H1 (cell line): ENCODE data around the gene MCMBP. TPM values are rescaled to one million over a fixed set of nuclear protein-coding genes. Genes with fewer than 3 reads are reported as not detected.

Source experiments
- CTCF ChIA-PET: fragments of 300-600 bp; sonication (Branson Sonifier 250); formaldehyde crosslinking; loops from one replicate; lab custom pipeline; 2021; ENCODE audit not compliant: partially characterized antibody; lab: Charles Lee
- POLR2A ChIA-PET: fragments of 300-600 bp; sonication (Branson Sonifier 250); formaldehyde crosslinking; loops from one replicate; lab custom pipeline; 2021; ENCODE audit warnings: inconsistent platforms; ENCODE audit not compliant: partially characterized antibody; lab: Charles Lee
- DNase-seq, 2 experiments: peaks; one replicate each; pipeline versions ENCODE4 v3.0.0 to v3.0.0-alpha.2; 2010 to 2022; ENCODE audit warnings: low spot score in 2 of 2, low read depth in 1 of 2, mixed read lengths in 1 of 2
- FAIRE-seq: peaks from 2 replicates; lab custom pipeline; 2011; peaks lifted over from hg19 to GRCh38; lab: Jason Lieb, UNC
- H2AFZ ChIP-seq: 2 replicates; pipeline ENCODE4 v1.8.1; 2012; ENCODE audit warnings: low read length, inconsistent platforms
- H2AK5ac ChIP-seq: 2 replicates; pipeline ENCODE4 v1.6.1; 2013; ENCODE audit warnings: low read depth, low read length
- H2BK120ac ChIP-seq: replicated peaks from 2 replicates; pipeline ENCODE3; 2013; ENCODE audit warnings: low read depth, low read length, inconsistent platforms
- H2BK12ac ChIP-seq: 2 replicates; pipeline ENCODE4 v1.6.1; 2013; ENCODE audit warnings: low read depth, low read length
- H2BK15ac ChIP-seq: 2 replicates; pipeline ENCODE4 v1.6.1; 2013; ENCODE audit warnings: low read length
- H2BK20ac ChIP-seq: 2 replicates; pipeline ENCODE4 v1.6.1; 2013; ENCODE audit warnings: low read length
- H2BK5ac ChIP-seq: 2 replicates; pipeline ENCODE4 v1.6.1; 2013; ENCODE audit warnings: low read depth, low read length
- H3K14ac ChIP-seq: 2 replicates; pipeline ENCODE4 v1.6.1; 2013; ENCODE audit warnings: inconsistent platforms; ENCODE audit not compliant: insufficient read length
- H3K18ac ChIP-seq: 2 replicates; pipeline ENCODE4 v1.6.1; 2013; ENCODE audit warnings: low read length; ENCODE audit errors: extremely low read depth
- H3K23ac ChIP-seq: 2 replicates; pipeline ENCODE4 v1.6.1; 2013; ENCODE audit warnings: inconsistent platforms; ENCODE audit not compliant: insufficient read length
- H3K23me2 ChIP-seq: 2 replicates; pipeline ENCODE4 v1.6.1; 2013; ENCODE audit warnings: low read depth, low read length
- H3K27ac ChIP-seq: 2 replicates; pipeline ENCODE4 v1.6.1; 2011; ENCODE audit warnings: low read depth, low read length, inconsistent platforms
- H3K27me3 ChIP-seq, 4 experiments: replicated peaks in 1 of 4; 1 replicate in 1 of 4; 2 replicates in 3 of 4; pipeline versions ENCODE4 v1.6.1 to v1.8.1; 2011 to 2013; ENCODE audit warnings: low read length in 3 of 4, mild to moderate bottlenecking in 3 of 4, inconsistent platforms in 2 of 4, mixed read lengths in 2 of 4, moderate library complexity in 1 of 4; ENCODE audit not compliant: control insufficient read depth in 3 of 4, insufficient read depth in 3 of 4; ENCODE audit errors: extremely low read depth in 1 of 4
- H3K36me3 ChIP-seq, 4 experiments: 2 replicates each; pipeline versions ENCODE4 v1.6.1 to v1.8.1; 2011 to 2013; ENCODE audit warnings: mild to moderate bottlenecking in 4 of 4, low read length in 3 of 4, moderate library complexity in 2 of 4, control low read depth in 1 of 4, inconsistent platforms in 1 of 4; ENCODE audit not compliant: insufficient read depth in 4 of 4, control insufficient read depth in 2 of 4
- H3K4ac ChIP-seq: replicated peaks from 2 replicates; pipeline ENCODE3; 2013; ENCODE audit warnings: low read length, low read depth, mixed read lengths, inconsistent platforms; ENCODE audit not compliant: insufficient read length
- H3K4me1 ChIP-seq, 4 experiments: replicated peaks in 1 of 4; 1 replicate in 1 of 4; 2 replicates in 3 of 4; pipeline versions ENCODE4 v1.6.1 to v1.8.1; 2011 to 2013; ENCODE audit warnings: low read length in 3 of 4, inconsistent platforms in 2 of 4, mixed read lengths in 1 of 4; ENCODE audit not compliant: insufficient read depth in 4 of 4, control insufficient read depth in 3 of 4
- H3K4me2 ChIP-seq, 2 experiments: 2 replicates each; pipeline versions ENCODE4 v1.6.1 to v1.8.1; 2011 to 2013; ENCODE audit warnings: low read depth in 2 of 2, low read length in 2 of 2, control low read depth in 1 of 2, inconsistent platforms in 1 of 2, mild to moderate bottlenecking in 1 of 2; ENCODE audit not compliant: insufficient read depth in 1 of 2
- H3K4me3 ChIP-seq, 4 experiments: fragments of 200-600, 300-600 bp in 1 of 4; sonication (generic), shearing (Covaris generic), sonication (Bioruptor Twin) in 1 of 4; 2 replicates each; pipeline versions ENCODE4 v1.5.1 to v1.8.1; 2011 to 2016; ENCODE audit warnings: low read length in 4 of 4, low read depth in 3 of 4, control low read depth in 2 of 4, inconsistent platforms in 2 of 4, mild to moderate bottlenecking in 2 of 4, mixed read lengths in 1 of 4, moderate library complexity in 1 of 4; ENCODE audit not compliant: insufficient read depth in 2 of 4; ENCODE audit errors: extremely low read depth in 1 of 4
- H3K56ac ChIP-seq: replicated peaks from 2 replicates; pipeline ENCODE3; 2013; ENCODE audit warnings: low read depth, mild to moderate bottlenecking, mixed read lengths, low read length, inconsistent platforms; ENCODE audit not compliant: insufficient read length
- H3K79me1 ChIP-seq: 2 replicates; pipeline ENCODE4 v1.6.1; 2013; ENCODE audit warnings: low read depth, low read length, control low read depth
- H3K79me2 ChIP-seq, 2 experiments: 2 replicates each; pipeline versions ENCODE4 v1.6.1 to v1.8.1; 2012 to 2013; ENCODE audit warnings: low read length in 2 of 2, mild to moderate bottlenecking in 2 of 2, inconsistent platforms in 1 of 2; ENCODE audit not compliant: insufficient read depth in 2 of 2, control insufficient read depth in 1 of 2
- H3K9ac ChIP-seq, 4 experiments: replicated peaks in 1 of 4; 1 replicate in 1 of 4; 2 replicates in 3 of 4; pipeline versions ENCODE4 v1.6.1 to v1.8.1; 2011 to 2013; ENCODE audit warnings: low read depth in 3 of 4, low read length in 3 of 4, control low read depth in 2 of 4, mild to moderate bottlenecking in 2 of 4, moderate library complexity in 2 of 4, inconsistent platforms in 1 of 4; ENCODE audit errors: extremely low read depth in 1 of 4
- H3K9me3 ChIP-seq, 2 experiments: 2 replicates each; pipeline versions ENCODE4 v1.6.1 to v1.8.1; 2012 to 2013; ENCODE audit warnings: mild to moderate bottlenecking in 2 of 2, moderate library complexity in 2 of 2, control low read depth in 1 of 2, inconsistent platforms in 1 of 2, low read depth in 1 of 2, low read length in 1 of 2, mixed read lengths in 1 of 2; ENCODE audit not compliant: insufficient read depth in 2 of 2
- H4K20me1 ChIP-seq, 2 experiments: replicated peaks in 1 of 2; 2 replicates each; pipeline versions ENCODE3 to v1.8.1; 2011 to 2013; ENCODE audit warnings: inconsistent platforms in 2 of 2, low read length in 2 of 2, mild to moderate bottlenecking in 1 of 2; ENCODE audit not compliant: insufficient read depth in 2 of 2, control insufficient read depth in 1 of 2
- H4K5ac ChIP-seq: 2 replicates; pipeline ENCODE4 v1.6.1; 2013; ENCODE audit warnings: low read length, low read depth, mixed read lengths, inconsistent platforms; ENCODE audit not compliant: insufficient read length
- H4K8ac ChIP-seq: 2 replicates; pipeline ENCODE4 v1.8.0; 2013; ENCODE audit warnings: mild to moderate bottlenecking, moderate library complexity, low read length, inconsistent platforms; ENCODE audit not compliant: insufficient read depth; ENCODE audit errors: extremely low read depth
- H4K91ac ChIP-seq: replicated peaks from 2 replicates; pipeline ENCODE3; 2013; ENCODE audit warnings: low read length, mixed read lengths, inconsistent platforms; ENCODE audit not compliant: insufficient read length
- BRCA1 ChIP-seq: IDR thresholded peaks from 2 replicates; pipeline ENCODE4 v1.6.1; 2012; ENCODE audit warnings: low read depth, low read length, improper control_type of control experiment
- NANOG ChIP-seq: IDR thresholded peaks from 2 replicates; pipeline ENCODE4 v1.6.1; 2011; ENCODE audit warnings: low read length, low read depth, mild to moderate bottlenecking, inconsistent platforms; ENCODE audit not compliant: insufficient read depth, poor library complexity, severe bottlenecking
- POLR2AphosphoS5 ChIP-seq: IDR thresholded peaks from 2 replicates; pipeline ENCODE4 v1.6.1; 2011; ENCODE audit warnings: low read depth, low read length
- WGBS, 2 experiments: shearing (Covaris generic) in 1 of 2; methylation state at CpG; one replicate each; pipeline versions ENCODE4 v1.1.6 to v1.1.7; 2013 to 2015; ENCODE audit warnings: low lambda C conversion rate in 2 of 2, mixed read lengths in 2 of 2, inconsistent platforms in 1 of 2, low coverage in 1 of 2, missing lambda C conversion rate in 1 of 2; ENCODE audit not compliant: insufficient replicate concordance in 2 of 2, insufficient coverage in 1 of 2, insufficient read length in 1 of 2; ENCODE audit errors: extremely low coverage in 1 of 2, missing lambda C conversion rate in 1 of 2; 5-methylcytosine and 5-hydroxymethylcytosine counted together
- polyA plus RNA-seq, 7 experiments: library from polyadenylated mRNA; depleted of rRNA in 3 of 7; stranded (reverse) in 5 of 7; unstranded in 2 of 7; fragments of >200 nt in 5 of 7; fragments of 200-250 nt in 2 of 7; gene quantifications; 1 replicate in 5 of 7; 2 replicates in 1 of 7; 4 replicates in 1 of 7; pipeline versions ENCODE4 v1.2.1 to v1.2.3, GENCODE V29; 2011 to 2013; ENCODE audit warnings: missing spikeins in 2 of 7, mixed read lengths in 2 of 7
- total RNA-seq: library from RNA; stranded (reverse); fragmentation: NEBNext Ultra II Directional; extraction: Animal tissue kit (Norgen Biotek cat#: 25700); gene quantifications from 2 replicates; pipeline ENCODE4 v1.2.1, GENCODE V29; 2021

The MCMBP gene
- total and polyA plus RNA-seq, 2 of the 8 experiments (the other 6 are each of a cell fraction or from before 2014, with no cell fraction given): 67.3 to 81.7 TPM

DNA sequence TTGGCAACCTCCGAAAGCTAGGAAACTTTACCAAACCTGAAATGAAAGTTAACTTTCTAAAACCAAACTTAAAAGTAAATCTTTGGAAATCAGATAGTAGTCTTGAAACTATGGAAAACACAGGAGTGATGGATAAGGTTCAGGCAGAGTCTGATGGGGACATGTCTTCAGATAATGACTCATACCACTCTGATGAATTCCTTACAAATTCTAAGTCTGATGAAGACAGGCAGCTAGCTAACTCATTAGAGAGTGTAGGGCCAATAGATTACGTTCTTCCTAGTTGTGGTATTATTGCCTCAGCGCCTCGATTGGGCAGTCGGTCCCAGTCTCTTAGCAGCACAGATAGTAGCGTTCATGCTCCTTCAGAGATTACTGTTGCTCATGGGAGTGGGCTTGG is 45.9 kb downstream of the MCMBP start:
- Histone ChIP-seq H2BK12ac (no peak overlapping the region), H3K4me2 (no peak overlapping the region), H2BK120ac (no peak overlapping the region), H2BK15ac (no peak overlapping the region), H3K27ac (no peak overlapping the region), H3K4ac (no peak overlapping the region), H3K14ac (no peak overlapping the region), H3K9ac (no peak overlapping the region), H3K4me3 (no peak overlapping the region), H3K79me1 (no peaks in the 10 kb centered on the region), H3K36me3 (peaks cover 12 to 93% (median 46%) of the 10 kb centered on the region in 4 experiments), H3K9me3 (no peaks in the 10 kb centered on the region), H2BK20ac (no peak overlapping the region), H3K23ac (no peak overlapping the region), H4K5ac (no peak overlapping the region), H3K18ac (no peak overlapping the region), H3K27me3 (no peaks in the 10 kb centered on the region), H2AK5ac (no peak overlapping the region), H4K20me1 (peaks cover 2% of the 10 kb centered on the region in 2 experiments), H3K23me2 (no peaks in the 10 kb centered on the region), H3K4me1 (no peaks in the 10 kb centered on the region), H2AFZ (no peak overlapping the region), H4K91ac (no peak overlapping the region), H4K8ac (no peak overlapping the region), H2BK5ac (no peak overlapping the region), H3K56ac (no peak overlapping the region), H3K79me2 (no peaks in the 10 kb centered on the region)
- DNase-seq: no peak
- ChIA-PET CTCF (no interaction called here), POLR2A (interaction anchor here (1.2 to 3.3 kb wide), 5 partner anchors 8 to 140 kb away, joined by 4 to 17 read pairs (median 7); no protein-coding TSS in a partner anchor)
- TF ChIP-seq POLR2AphosphoS5 (peak; percentile 22; the same call in 1 of the 2 replicates), BRCA1 (no peak), NANOG (no peak)
- WGBS, 2 experiments: 84% methylated on average over 6 of the region's 6 CpGs; no CpG with 5 or more reads in 1 of the 2 experiments
- FAIRE-seq: no peak
